Heart left ventricle (tissue), 13 donors: Measurements from ENCODE around the gene ETV7.

Source experiments
- CTCF ChIP-seq, 12 donors: fragments of 200-600 bp; sonication (generic) in 4 of 12; IDR thresholded peaks; one replicate each; pipeline versions ENCODE4 v1.5.0 to v1.8.0; 2018 to 2022; ENCODE audit warnings: antibody characterized with exemption in 12 of 12, mild to moderate bottlenecking in 5 of 12
- POLR2A ChIP-seq, 2 donors: fragments of 450-650 bp; IDR thresholded peaks; one replicate each; pipeline ENCODE4 v1.6.1; 2017; ENCODE audit warnings: antibody characterized with exemption in 2 of 2, mild to moderate bottlenecking in 2 of 2, moderate library complexity in 2 of 2
- donor health status: ischemic (EF 13 %, LVEDD 7.1; RV severe dilation, severe dysfunction).
- donor health status: DM: no; HTN: yes; CAD: no.
- donor health status: DM: no; HTN: no; CAD: no.
- donor health status: ischemic (EF 25% LVEDD 6.9; RV normal size, moderate dysfunction).
- donor health status: ischemic (EF 25% LVEDD 5.7; RV mildly dilated, moderate dysfunction).
- donor health status: ischemic (EF 35%, LVEDD 5.7; RV mildly dilated, moderate dysfunction).
- donor health status: nonischemic (EF 11% LVEDD 7.7; RV severe dilation, severe dysfunction).
- donor health status: DM: yes; HTN: yes; CAD: no.
- donor health status: PGD.
- donor health status: ischemic (EF 29% LVEDD 5.4; RV normal size, mild dysfunction).
- donor health status: nonischemic (EF 23%, LVEDD 6.1; RV moderate dilation, normal function).

GRCh38 chr6:36389353-36389752 is 1.9 kb upstream of the ETV7 start:
- TF ChIP-seq CTCF (IDR thresholded peaks at IDR 0.05) (no peak), POLR2A (IDR thresholded peaks at IDR 0.05) (no peak)
